ENCODE measurements around the gene BTRC.

The BTRC gene

DNA sequence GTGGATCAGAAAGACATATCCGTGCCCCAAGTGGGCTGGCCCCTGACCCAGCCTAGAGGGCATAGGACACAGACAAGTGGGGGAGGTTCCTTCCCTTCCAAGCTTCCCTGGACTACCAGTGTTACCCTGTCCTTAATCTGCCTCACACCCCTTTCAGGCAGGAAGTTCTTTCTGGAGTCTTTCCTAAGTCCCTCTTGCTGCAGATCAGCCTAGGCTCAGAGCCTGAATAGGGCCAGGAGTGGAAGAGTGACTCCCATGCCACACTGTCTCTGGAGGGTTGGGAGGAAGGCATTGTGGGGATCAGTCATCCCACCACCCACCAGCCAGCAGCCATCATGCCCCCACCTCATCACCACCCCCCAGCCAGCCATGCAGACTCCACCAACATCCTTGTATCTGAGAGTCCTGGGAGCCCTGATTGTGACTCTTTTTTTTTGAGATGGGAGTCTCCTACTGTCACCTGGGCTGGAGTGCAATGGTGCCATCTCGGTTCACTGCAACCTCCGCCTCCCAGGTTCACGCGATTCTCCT is 211.5 kb downstream of the BTRC start:
- no peaks in the 10 kb centered on the region for H4K20me1 ChIP-seq (ENCODE audit: insufficient read depth)
- TF ChIP-seq, protein P1, sequence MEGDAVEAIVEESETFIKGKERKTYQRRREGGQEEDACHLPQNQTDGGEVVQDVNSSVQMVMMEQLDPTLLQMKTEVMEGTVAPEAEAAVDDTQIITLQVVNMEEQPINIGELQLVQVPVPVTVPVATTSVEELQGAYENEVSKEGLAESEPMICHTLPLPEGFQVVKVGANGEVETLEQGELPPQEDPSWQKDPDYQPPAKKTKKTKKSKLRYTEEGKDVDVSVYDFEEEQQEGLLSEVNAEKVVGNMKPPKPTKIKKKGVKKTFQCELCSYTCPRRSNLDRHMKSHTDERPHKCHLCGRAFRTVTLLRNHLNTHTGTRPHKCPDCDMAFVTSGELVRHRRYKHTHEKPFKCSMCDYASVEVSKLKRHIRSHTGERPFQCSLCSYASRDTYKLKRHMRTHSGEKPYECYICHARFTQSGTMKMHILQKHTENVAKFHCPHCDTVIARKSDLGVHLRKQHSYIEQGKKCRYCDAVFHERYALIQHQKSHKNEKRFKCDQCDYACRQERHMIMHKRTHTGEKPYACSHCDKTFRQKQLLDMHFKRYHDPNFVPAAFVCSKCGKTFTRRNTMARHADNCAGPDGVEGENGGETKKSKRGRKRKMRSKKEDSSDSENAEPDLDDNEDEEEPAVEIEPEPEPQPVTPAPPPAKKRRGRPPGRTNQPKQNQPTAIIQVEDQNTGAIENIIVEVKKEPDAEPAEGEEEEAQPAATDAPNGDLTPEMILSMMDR (conservative IDR thresholded peaks at IDR 0.05; ENCODE audit: low read depth, low read length) = no peak
- H2AFZ ChIP-seq (ENCODE audit: low read depth) = no peak overlapping the region

DNA sequence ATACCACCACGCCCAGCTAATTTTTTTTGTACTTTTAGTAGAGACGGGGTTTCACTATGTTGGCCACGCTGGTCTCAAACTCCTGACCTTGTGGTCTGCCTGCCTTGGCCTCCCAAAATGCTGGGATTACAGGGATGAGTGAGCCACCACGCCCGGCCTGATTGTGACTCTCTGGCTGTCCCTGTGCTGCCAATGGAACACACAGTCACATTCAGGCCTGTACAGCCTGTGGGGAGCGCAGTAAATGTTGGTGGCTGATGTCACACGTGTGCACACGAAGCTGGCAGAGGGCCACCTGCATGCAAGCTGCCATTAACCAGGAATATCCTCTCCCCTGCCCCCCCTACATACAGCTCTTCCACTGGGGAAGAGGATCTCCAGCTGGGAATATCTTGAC is 212.0 kb downstream of the BTRC start:
- Histone ChIP-seq H3K27me3 (ENCODE audit: insufficient read depth, low read depth) (no peaks in the 10 kb centered on the region), H3K27ac (no peak overlapping the region), H4K20me1 (ENCODE audit: insufficient read depth) (no peaks in the 10 kb centered on the region), H2AFZ (ENCODE audit: low read depth) (no peak overlapping the region), H3K4me1 (ENCODE audit: low read depth, poor library complexity, severe bottlenecking) (peaks cover 4% of the 10 kb centered on the region), H3K36me3 (ENCODE audit: insufficient read depth) (no peaks in the 10 kb centered on the region), H3K4me2 (no peak overlapping the region), H3K4me3 (IDR thresholded peaks at IDR 0.05; ENCODE audit: insufficient read depth, low read depth, low read length) (no peak overlapping the region), H3K9ac (no peak overlapping the region), H3K79me2 (ENCODE audit: insufficient read depth, low read depth) (no peaks in the 10 kb centered on the region)
- TF ChIP-seq, protein P1 (conservative IDR thresholded peaks at IDR 0.05; ENCODE audit: low read depth, low read length) = no peak

More for the DNA sequence above, 211.5 kb downstream of the BTRC start:
- Histone ChIP-seq H3K27me3 (ENCODE audit: insufficient read depth, low read depth) (no peaks in the 10 kb centered on the region), H3K79me2 (ENCODE audit: insufficient read depth, low read depth) (no peaks in the 10 kb centered on the region), H3K9ac (no peak overlapping the region), H3K4me1 (ENCODE audit: low read depth, poor library complexity, severe bottlenecking) (peaks cover 4% of the 10 kb centered on the region), H3K4me3 (IDR thresholded peaks at IDR 0.05; ENCODE audit: insufficient read depth, low read depth, low read length) (no peak overlapping the region), H3K4me2 (no peak overlapping the region), H3K36me3 (ENCODE audit: insufficient read depth) (no peaks in the 10 kb centered on the region), H3K27ac (no peak overlapping the region)

DNA sequence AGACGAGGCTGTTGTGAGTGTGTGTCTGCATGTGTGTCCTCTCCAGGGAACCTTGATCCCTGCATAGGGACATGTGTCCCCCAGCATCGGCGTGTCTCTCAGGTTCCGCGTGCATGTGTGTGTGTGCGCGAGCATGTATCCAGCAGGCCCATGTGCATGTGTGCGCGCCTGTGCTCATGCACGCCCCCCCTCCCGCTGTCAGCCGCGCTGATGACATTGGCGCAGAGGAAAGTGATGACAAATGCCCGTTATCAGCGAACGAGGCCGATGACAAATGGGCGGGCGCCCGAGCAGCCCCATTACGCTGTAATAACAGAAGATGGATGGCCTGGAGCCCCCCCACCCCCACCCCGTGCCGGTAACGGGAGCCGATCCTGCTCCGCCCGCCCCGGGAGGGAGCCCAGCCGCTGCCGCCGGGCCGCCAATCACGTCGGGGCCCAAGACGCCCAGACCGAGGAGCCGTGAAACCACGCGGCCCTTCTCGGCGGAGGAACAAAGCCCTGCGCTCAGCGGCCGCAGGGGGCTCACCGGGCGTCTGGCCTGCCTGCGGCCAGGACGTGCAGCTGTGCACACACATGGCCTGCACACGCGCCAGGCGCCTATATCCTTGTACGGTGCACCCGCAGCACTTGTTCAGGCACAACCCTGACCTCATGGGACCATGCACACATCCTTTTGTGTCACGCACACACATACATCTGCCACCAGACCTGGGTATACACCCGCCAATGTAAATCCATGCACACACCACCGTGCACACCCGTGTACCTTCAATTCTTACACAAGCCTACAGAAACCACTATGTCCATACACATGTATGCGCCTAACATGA is 212.6 kb downstream of the BTRC start:
- no peak overlapping the region for H2AFZ ChIP-seq (ENCODE audit: low read depth)
- no peak overlapping the region for H3K4me2 ChIP-seq
- H3K36me3 ChIP-seq (ENCODE audit: insufficient read depth) = no peaks in the 10 kb centered on the region
- TF ChIP-seq, protein P1 (conservative IDR thresholded peaks at IDR 0.05; ENCODE audit: low read depth, low read length) = no peak
- H4K20me1 ChIP-seq (ENCODE audit: insufficient read depth) = no peaks in the 10 kb centered on the region
- no peaks in the 10 kb centered on the region for H3K27me3 ChIP-seq (ENCODE audit: insufficient read depth, low read depth)
- H3K79me2 ChIP-seq (ENCODE audit: insufficient read depth, low read depth) = no peaks in the 10 kb centered on the region
- no peak overlapping the region for H3K27ac ChIP-seq
- H3K9ac ChIP-seq = no peak overlapping the region
- H3K4me1 ChIP-seq (ENCODE audit: low read depth, poor library complexity, severe bottlenecking) = peaks cover 4% of the 10 kb centered on the region
- H3K4me3 ChIP-seq (IDR thresholded peaks at IDR 0.05; ENCODE audit: insufficient read depth, low read depth, low read length) = no peak overlapping the region

DNA sequence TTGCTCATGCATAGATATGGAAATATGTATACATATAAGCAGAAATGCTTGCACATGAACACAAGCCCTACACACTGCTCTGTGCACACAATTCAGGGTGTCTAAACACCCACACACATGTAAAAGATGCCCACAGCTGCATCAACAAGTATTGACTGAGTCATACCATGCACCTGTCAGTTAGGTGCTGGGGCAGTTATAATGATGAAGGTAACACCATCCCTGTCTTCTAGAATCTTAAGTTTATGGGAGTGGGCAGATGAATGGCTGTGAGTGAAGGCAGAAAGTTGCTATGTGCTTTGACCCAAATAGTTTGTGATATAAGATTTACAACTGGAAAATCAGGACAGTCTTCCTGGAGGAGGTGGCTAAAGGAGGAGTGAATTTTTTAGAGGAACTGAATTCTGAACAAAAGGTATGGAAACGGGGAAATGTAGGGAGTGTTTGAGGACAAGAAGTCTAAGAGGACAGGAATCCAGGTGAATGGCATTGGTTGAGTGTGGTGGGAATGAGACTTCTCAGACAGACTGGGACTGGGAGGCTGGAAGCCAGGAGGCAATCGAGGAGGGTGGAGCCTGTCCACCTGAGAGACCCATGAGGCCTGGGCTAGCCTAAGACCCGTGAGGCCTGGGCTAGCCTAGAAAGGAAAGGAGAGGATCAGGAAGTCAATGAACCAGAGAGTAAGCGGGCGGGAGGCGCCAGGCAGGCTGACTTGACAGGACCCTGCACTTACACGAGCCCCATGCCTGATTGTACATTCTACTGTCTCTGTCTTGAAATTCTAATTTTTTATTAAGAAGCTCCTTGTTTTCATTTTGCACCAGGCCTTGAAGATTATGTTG is 213.4 kb downstream of the BTRC start:
- H3K9ac ChIP-seq = no peak overlapping the region
- H3K27me3 ChIP-seq (ENCODE audit: insufficient read depth, low read depth) = no peaks in the 10 kb centered on the region
- TF ChIP-seq, protein P1 (conservative IDR thresholded peaks at IDR 0.05; ENCODE audit: low read depth, low read length) = no peak
- no peak overlapping the region for H3K27ac ChIP-seq
- H3K36me3 ChIP-seq (ENCODE audit: insufficient read depth) = no peaks in the 10 kb centered on the region
- H2AFZ ChIP-seq (ENCODE audit: low read depth) = no peak overlapping the region
- H3K4me1 ChIP-seq (ENCODE audit: low read depth, poor library complexity, severe bottlenecking) = peaks cover 4% of the 10 kb centered on the region
- H3K4me3 ChIP-seq (IDR thresholded peaks at IDR 0.05; ENCODE audit: insufficient read depth, low read depth, low read length) = no peak overlapping the region
- no peak overlapping the region for H3K4me2 ChIP-seq
- H4K20me1 ChIP-seq (ENCODE audit: insufficient read depth) = no peaks in the 10 kb centered on the region
- H3K79me2 ChIP-seq (ENCODE audit: insufficient read depth, low read depth) = no peaks in the 10 kb centered on the region

Measured in KMS-11 (cell line).